K562 (cell line): Measurements from ENCODE around the gene SMIM35. TPM values are rescaled to one million over a fixed set of nuclear protein-coding genes. Genes with fewer than 3 reads are reported as not detected.

Experiments used
- ATAC-seq: fragments of 200-7000 bp; cut with Tn5 transposase; 3 replicates; pipeline ENCODE4 v1.9.1; 2020; ENCODE audit warnings: moderate library complexity
- BruUV-seq: library from RNA; stranded (reverse); fragments of 400-500 nt; replicated peaks from 2 replicates; lab custom pipeline; 2021; lab: Mats Ljungman, UMichigan
- CTCF ChIA-PET: fragments of 300-600 bp; formaldehyde crosslinking; extraction: SDS; loops from one replicate; lab custom pipeline; 2021; ENCODE audit warnings: low intra/inter-chr PET ratio; lab: Yijun Ruan, JAX
- POLR2A ChIA-PET: fragments of 300-600, 350-650 bp; sonication (Branson Sonifier 250); formaldehyde crosslinking; extraction: SDS; loops from one replicate; lab custom pipeline; 2021; ENCODE audit warnings: antibody characterized with exemption, inconsistent platforms; lab: Yijun Ruan, JAX
- DNase-seq, 4 experiments: peaks; one replicate each; pipeline versions ENCODE4 v3.0.0 to v3.0.0-alpha.2; 2011 to 2018; ENCODE audit warnings: low spot score in 3 of 4, mixed read lengths in 3 of 4; ENCODE audit errors: extremely low read depth in 1 of 4
- FAIRE-seq: peaks from 2 replicates; lab custom pipeline; 2011; peaks lifted over from hg19 to GRCh38; lab: Jason Lieb, UNC
- H2AFZ ChIP-seq: 2 replicates; pipeline ENCODE4 v1.6.0; 2011; ENCODE audit warnings: low read depth, low read length, control low read depth, inconsistent platforms
- H3K27ac ChIP-seq: fragments of 200-600 bp; 3 replicates; pipeline ENCODE4 v1.8.0; 2011; ENCODE audit warnings: low read depth, mild to moderate bottlenecking, control low read depth, inconsistent platforms, low read length, moderate library complexity, mixed read lengths; ENCODE audit errors: extremely low read depth
- H3K27me3 ChIP-seq, 2 experiments: fragments of 300-600 bp in 1 of 2; 2 replicates in 1 of 2; 3 replicates in 1 of 2; pipeline versions ENCODE4 v1.6.0 to v1.8.0; 2011; ENCODE audit warnings: inconsistent platforms in 2 of 2, low read length in 2 of 2, mild to moderate bottlenecking in 1 of 2, mixed read lengths in 1 of 2, moderate library complexity in 1 of 2; ENCODE audit not compliant: control insufficient read depth in 2 of 2, insufficient read depth in 2 of 2
- H3K36me3 ChIP-seq: fragments of 300-600 bp; 3 replicates; pipeline ENCODE4 v1.8.0; 2011; ENCODE audit warnings: mild to moderate bottlenecking, low read length, inconsistent platforms; ENCODE audit not compliant: control insufficient read depth, insufficient read depth
- H3K4me1 ChIP-seq, 2 experiments: fragments of 200-600 bp in 1 of 2; replicated peaks in 1 of 2; 2 replicates in 1 of 2; 3 replicates in 1 of 2; pipeline versions ENCODE4 v1.5.1 to v1.8.0; 2011; ENCODE audit warnings: inconsistent platforms in 2 of 2, low read length in 2 of 2, mild to moderate bottlenecking in 1 of 2, mixed read lengths in 1 of 2, moderate library complexity in 1 of 2; ENCODE audit not compliant: control insufficient read depth in 2 of 2, insufficient read depth in 2 of 2
- H3K4me2 ChIP-seq: 2 replicates; pipeline ENCODE4 v1.6.1; 2011; ENCODE audit warnings: low read length, control low read depth, inconsistent platforms, mixed read lengths; ENCODE audit not compliant: insufficient read depth
- H3K4me3 ChIP-seq: fragments of 200-600 bp; sonication (generic), shearing (Covaris generic); 2 replicates; pipeline ENCODE4 v1.5.1; 2016; ENCODE audit warnings: control low read depth, inconsistent platforms
- H3K79me2 ChIP-seq: fragments of 200-600 bp; 3 replicates; pipeline ENCODE4 v1.8.0; 2011; ENCODE audit warnings: low read length, inconsistent platforms; ENCODE audit not compliant: control insufficient read depth, insufficient read depth
- H3K9ac ChIP-seq, 2 experiments: 2 replicates each; pipeline versions ENCODE4 v1.6.0 to v1.6.1; 2011; ENCODE audit warnings: low read depth in 2 of 2, low read length in 2 of 2, control low read depth in 1 of 2, inconsistent platforms in 1 of 2, mild to moderate bottlenecking in 1 of 2, mixed read lengths in 1 of 2; ENCODE audit not compliant: insufficient read depth in 1 of 2
- H3K9me1 ChIP-seq: one replicate; pipeline ENCODE4 v1.6.0; 2011; ENCODE audit warnings: inconsistent platforms, mild to moderate bottlenecking, low read length, moderate library complexity; ENCODE audit not compliant: control insufficient read depth, insufficient read depth
- H3K9me3 ChIP-seq: replicated peaks from 2 replicates; pipeline ENCODE4 v1.5.1; 2011; ENCODE audit warnings: low read depth, low read length, inconsistent platforms; ENCODE audit not compliant: control insufficient read depth, insufficient read depth
- H4K20me1 ChIP-seq: replicated peaks from 2 replicates; pipeline ENCODE4 v1.6.1; 2011; ENCODE audit warnings: low read length, inconsistent platforms, mixed read lengths; ENCODE audit not compliant: control insufficient read depth, insufficient read depth
- ARID4B ChIP-seq: sonication (generic); formaldehyde crosslinking; IDR thresholded peaks from 2 replicates; pipeline ENCODE4 v1.8.0; 2022; ENCODE audit warnings: mild to moderate bottlenecking, missing genetic modification reagents
- USF1 ChIP-seq: sonication (generic); formaldehyde crosslinking; IDR thresholded peaks from 2 replicates; pipeline ENCODE4 v1.9.0; 2022; ENCODE audit warnings: mild to moderate bottlenecking, missing genetic modification reagents
- WGBS: fragments of 100-300 bp; shearing (Covaris generic); methylation state at CpG from one replicate; pipeline ENCODE4 v1.1.6; 2016; ENCODE audit warnings: low coverage, mixed read lengths; ENCODE audit not compliant: insufficient coverage; ENCODE audit errors: missing lambda C conversion rate; 5-methylcytosine and 5-hydroxymethylcytosine counted together
- in situ Hi-C: fragments of 300-500 bp; cut with MboI; formaldehyde crosslinking; loops from 4 replicates; pipeline ENCODE4 v1.15.0; 2018; ENCODE audit warnings: inconsistent platforms, mixed read lengths
- intact Hi-C: fragments of 100-400 bp; cut with micrococcal nuclease; formaldehyde crosslinking; loops from 2 replicates; pipeline ENCODE4 v1.14.2; 2022
- polyA plus RNA-seq, 8 experiments: library from polyadenylated mRNA; depleted of rRNA in 4 of 8; stranded (reverse) in 5 of 8; unstranded in 3 of 8; fragments of >200 nt; fragmentation: Nextera tagmentation in 2 of 8; fragmentation: Illumina TruSeq in 1 of 8; extraction: Ambion mirVana in 2 of 8; extraction: Trizol in 1 of 8; gene quantifications; 2 replicates each; pipeline versions ENCODE4 v1.2.1 to v1.2.3, GENCODE V29; 2011 to 2014; ENCODE audit warnings: inconsistent platforms in 1 of 8, missing spikeins in 1 of 8
- total RNA-seq, 7 experiments: library from RNA; depleted of rRNA in 6 of 7; stranded (reverse); fragments of >200 nt in 6 of 7; fragmentation: Illumina TruSeq in 2 of 7; extraction: Trizol in 2 of 7; gene quantifications; 2 replicates each; pipeline versions ENCODE4 v1.2.1 to v1.2.3, GENCODE V29; 2011 to 2021; ENCODE audit warnings: low replicate concordance in 1 of 7

The SMIM35 gene
- total and polyA plus RNA-seq, 9 of the 15 experiments (the other 6 are each of a cell fraction or from before 2014, with no cell fraction given): 0.03 TPM; not detected in 7

GRCh38 chr11:118060081-118060661 is 26.6 kb downstream of the SMIM35 start (continued):
- no peak for TF ChIP-seq ARID4B (CRISPR knock-in tag)

- Histone ChIP-seq H3K36me3 (no peaks in the 10 kb centered on the region), H3K9ac (0 out of 4 replicates have a peak overlapping the region, but pooled peaks of 1 of the 2 experiments have one; percentile 18), H2AFZ (no peak overlapping the region), H3K27me3 (peaks cover 17 to 44% of the 10 kb centered on the region in 2 experiments; a peak in 4 of 5 replicates), H3K4me1 (peaks cover 5 to 19% of the 10 kb centered on the region in 2 experiments), H3K27ac (no peak overlapping the region), H3K4me2 (no peak overlapping the region), H3K9me1 (no peaks in the 10 kb centered on the region), H3K4me3 (no peak overlapping the region), H4K20me1 (no peaks in the 10 kb centered on the region), H3K79me2 (no peaks in the 10 kb centered on the region), H3K9me3 (no peaks in the 10 kb centered on the region)
- no TSS peak for BruUV-seq
- in situ Hi-C loops: loop anchor here (5.0 to 10.0 kb wide), 2 partner anchors 112 to 635 kb away; no protein-coding TSS in a partner anchor
- CTCF ChIA-PET: no interaction called here
- FAIRE-seq (no peak), DNase-seq (no peak), ATAC-seq (no peak)
- intact Hi-C loops: no loop called here
- WGBS: 31% methylated on average over 11 of the region's 11 CpGs
- POLR2A ChIA-PET: interaction anchor here (1.3 to 2.7 kb wide), 2 partner anchors 21 to 113 kb away, joined by 3 to 8 read pairs; no protein-coding TSS in a partner anchor
- no peak for TF ChIP-seq USF1 (CRISPR knock-in tag)
Measured at GRCh38 chr11:118059246-118059940, 27.4 kb downstream of the SMIM35 start.
